Chondrocyte (in vitro differentiated cells): Measurements from ENCODE around the gene MACROD2. TPM values are rescaled to one million over a fixed set of nuclear protein-coding genes. Genes with fewer than 3 reads are reported as not detected.

Experiments used
- DNase-seq: peaks from one replicate; pipeline ENCODE4 v3.0.0; 2021; ENCODE audit warnings: mixed read lengths, low spot score
- H3K27ac Mint-ChIP-seq: one replicate; pipeline ENCODE4 v1.8.0; 2021; ENCODE audit warnings: mild to moderate bottlenecking, moderate library complexity, mixed read lengths; ENCODE audit not compliant: unreplicated experiment
- H3K27me3 Mint-ChIP-seq: 2 replicates; pipeline ENCODE4 v1.8.0; 2021; ENCODE audit warnings: low read depth, mixed read lengths
- H3K36me3 Mint-ChIP-seq: 2 replicates; pipeline ENCODE4 v1.8.0; 2021; ENCODE audit warnings: low read depth, mixed read lengths
- H3K4me1 Mint-ChIP-seq: 2 replicates; pipeline ENCODE4 v1.8.0; 2021; ENCODE audit warnings: low read depth, mild to moderate bottlenecking, mixed read lengths
- H3K4me3 Mint-ChIP-seq: one replicate; pipeline ENCODE4 v1.8.0; 2021; ENCODE audit warnings: mild to moderate bottlenecking, moderate library complexity, mixed read lengths; ENCODE audit not compliant: unreplicated experiment
- H3K9me3 Mint-ChIP-seq: 2 replicates; pipeline ENCODE4 v1.8.0; 2021; ENCODE audit warnings: low read depth, mixed read lengths
- CTCF ChIP-seq: fragments of 200-600 bp; sonication (generic); IDR thresholded peaks from 2 replicates; pipeline ENCODE4 v1.5.0; 2021; ENCODE audit warnings: antibody characterized with exemption, mild to moderate bottlenecking, moderate library complexity
- total RNA-seq: library from RNA; stranded (reverse); gene quantifications from 3 replicates; pipeline ENCODE4 v1.2.1, GENCODE V29; 2021

Gene MACROD2
- total RNA-seq, 1 donor from 2014 or later: 3.2 TPM

DNA sequence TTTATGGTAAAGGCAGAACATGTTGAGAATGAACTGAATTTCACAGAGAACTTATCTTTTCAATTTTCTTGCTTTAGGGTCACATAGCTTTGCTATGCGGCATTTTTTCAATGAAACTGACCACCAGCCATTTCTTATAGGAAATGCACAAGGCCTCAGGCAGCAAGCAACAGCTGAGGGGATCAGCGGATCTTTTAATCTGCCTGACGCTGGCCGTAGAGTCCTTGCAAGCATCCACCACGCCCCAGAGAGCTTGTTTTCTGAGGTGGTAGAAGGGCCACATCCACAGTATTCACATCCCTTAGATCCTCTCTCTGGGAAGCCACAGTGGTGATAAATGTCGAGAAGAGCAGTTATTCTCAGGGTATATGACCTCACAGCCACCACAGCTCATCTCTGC, 307.8 kb downstream of the MACROD2 start:
- H3K4me3 Mint-ChIP-seq: no peak overlapping the region
- H3K36me3 Mint-ChIP-seq: no peaks in the 10 kb centered on the region
- H3K27me3 Mint-ChIP-seq: peaks cover 3% of the 10 kb centered on the region
- no peak for TF ChIP-seq CTCF
- H3K9me3 Mint-ChIP-seq: no peaks in the 10 kb centered on the region
- no peaks in the 10 kb centered on the region for H3K4me1 Mint-ChIP-seq
- H3K27ac Mint-ChIP-seq: no peak overlapping the region
- no peak for DNase-seq

- Mint-ChIP-seq H3K36me3 (no peaks in the 10 kb centered on the region), H3K27me3 (peaks cover 3% of the 10 kb centered on the region), H3K9me3 (no peaks in the 10 kb centered on the region), H3K4me1 (no peaks in the 10 kb centered on the region), H3K4me3 (no peak overlapping the region), H3K27ac (no peak overlapping the region)
- TF ChIP-seq CTCF: no peak
- DNase-seq: no peak
Observed at GRCh38 chr20:14303651-14304050, 308.3 kb downstream of the MACROD2 start.

- no peak for DNase-seq
- Mint-ChIP-seq H3K4me3 (no peak overlapping the region), H3K4me1 (no peaks in the 10 kb centered on the region), H3K9me3 (no peaks in the 10 kb centered on the region), H3K27ac (no peak overlapping the region), H3K27me3 (peaks cover 3% of the 10 kb centered on the region), H3K36me3 (no peaks in the 10 kb centered on the region)
- TF ChIP-seq CTCF: no peak
Observed at GRCh38 chr20:14304472-14304871, 309.2 kb downstream of the MACROD2 start.

DNA sequence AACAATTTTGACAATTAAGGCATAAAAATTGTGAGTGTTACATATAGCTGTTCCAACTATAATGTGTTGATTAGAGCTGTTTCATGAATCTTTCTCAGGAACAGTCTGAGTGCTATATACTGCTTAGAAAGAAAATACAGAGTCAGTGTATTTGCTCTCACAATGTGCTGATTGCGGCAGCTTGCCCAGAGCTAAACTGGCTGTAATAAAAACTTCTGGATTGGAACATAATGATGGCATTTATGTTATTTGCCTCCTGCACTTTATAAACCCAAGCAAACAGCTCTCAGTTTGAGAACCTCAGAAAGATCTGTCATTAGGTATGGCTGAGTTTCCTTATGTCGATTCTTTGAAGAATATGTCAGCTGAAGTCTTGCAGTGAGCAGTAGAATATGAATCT, 312.6 kb downstream of the MACROD2 start:
- H3K4me3 Mint-ChIP-seq: no peak overlapping the region
- no peak for DNase-seq
- H3K9me3 Mint-ChIP-seq: no peaks in the 10 kb centered on the region
- no peak overlapping the region for H3K27ac Mint-ChIP-seq
- TF ChIP-seq CTCF: no peak
- H3K27me3 Mint-ChIP-seq: peaks cover 3% of the 10 kb centered on the region
- no peaks in the 10 kb centered on the region for H3K36me3 Mint-ChIP-seq
- no peaks in the 10 kb centered on the region for H3K4me1 Mint-ChIP-seq

DNA sequence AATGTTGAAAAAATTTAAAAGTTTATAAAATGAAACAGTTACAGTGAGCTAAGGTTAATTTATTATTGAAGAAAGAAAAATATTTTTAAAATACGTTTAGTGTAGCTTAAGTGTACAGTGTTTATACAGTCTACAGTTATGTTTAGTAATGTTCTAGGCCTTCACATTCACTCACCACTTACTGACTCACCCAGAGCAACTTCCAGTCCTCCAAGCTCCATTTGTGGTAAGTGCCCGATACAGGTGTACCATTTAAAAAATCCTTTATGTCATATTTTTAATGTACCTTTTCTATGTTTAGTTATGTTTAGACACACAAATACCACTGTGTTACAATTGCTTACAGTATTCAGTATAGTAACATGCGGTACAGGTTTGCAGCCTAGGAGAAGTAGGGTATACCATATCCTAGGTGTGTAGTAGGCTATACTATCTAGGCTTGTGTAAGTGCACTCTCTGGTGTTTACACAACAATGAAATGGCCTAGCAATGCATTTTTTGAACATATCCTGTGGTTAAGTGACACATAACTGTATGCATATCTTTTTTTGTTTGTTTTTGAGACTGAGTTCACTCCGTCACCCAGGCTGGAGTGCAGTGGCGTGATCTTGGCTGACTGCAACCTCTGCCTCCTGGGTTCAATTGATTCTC, 315.8 kb downstream of the MACROD2 start:
- H3K27ac Mint-ChIP-seq: no peak overlapping the region
- no peak for DNase-seq
- H3K27me3 Mint-ChIP-seq: no peaks in the 10 kb centered on the region
- H3K9me3 Mint-ChIP-seq: no peaks in the 10 kb centered on the region
- no peaks in the 10 kb centered on the region for H3K4me1 Mint-ChIP-seq
- no peak overlapping the region for H3K4me3 Mint-ChIP-seq
- H3K36me3 Mint-ChIP-seq: no peaks in the 10 kb centered on the region
- TF ChIP-seq CTCF: no peak
